ENCODE measurements around the gene MED26.

MED26 gene

DNA sequence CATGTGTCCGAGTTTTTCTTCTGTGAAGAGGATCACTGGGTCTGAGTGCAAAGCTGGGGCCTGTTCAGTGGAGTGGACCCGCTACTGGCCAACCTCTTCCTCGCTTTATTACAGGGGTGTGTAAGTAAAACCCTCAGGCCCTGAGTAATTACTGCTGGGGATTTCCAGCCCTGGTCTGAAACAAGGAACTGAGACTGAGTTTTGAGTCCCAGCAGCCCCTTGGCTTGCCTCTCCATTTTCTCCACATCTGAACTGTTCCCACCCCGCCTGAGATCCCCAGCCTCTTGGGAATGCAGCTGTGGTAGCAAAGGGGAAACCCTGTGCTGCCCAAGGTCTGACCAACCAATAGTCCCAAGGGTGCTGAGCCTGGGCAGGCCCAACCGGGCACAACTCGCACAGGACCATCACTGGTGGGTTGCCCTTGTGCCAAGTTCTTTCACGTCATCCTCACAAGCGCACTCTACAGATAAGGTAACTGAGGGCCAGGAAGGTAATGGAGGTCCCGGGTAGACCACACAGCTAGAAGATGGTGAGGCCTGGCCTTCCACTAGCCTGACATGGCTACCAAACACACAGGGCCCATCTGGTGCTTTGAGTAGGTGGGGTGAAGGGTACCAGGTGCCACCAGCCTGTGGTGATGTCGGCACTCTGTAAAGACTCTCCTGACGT, 42.1 kb downstream of the MED26 start:
- TF ChIP-seq GATA1 (IDR thresholded peaks at IDR 0.05; ENCODE audit: low read depth, low read length), result no peak
- no peak for TF ChIP-seq POLR2A (IDR thresholded peaks at IDR 0.05; ENCODE audit: low read length)
- no peak for DNase-seq

DNA sequence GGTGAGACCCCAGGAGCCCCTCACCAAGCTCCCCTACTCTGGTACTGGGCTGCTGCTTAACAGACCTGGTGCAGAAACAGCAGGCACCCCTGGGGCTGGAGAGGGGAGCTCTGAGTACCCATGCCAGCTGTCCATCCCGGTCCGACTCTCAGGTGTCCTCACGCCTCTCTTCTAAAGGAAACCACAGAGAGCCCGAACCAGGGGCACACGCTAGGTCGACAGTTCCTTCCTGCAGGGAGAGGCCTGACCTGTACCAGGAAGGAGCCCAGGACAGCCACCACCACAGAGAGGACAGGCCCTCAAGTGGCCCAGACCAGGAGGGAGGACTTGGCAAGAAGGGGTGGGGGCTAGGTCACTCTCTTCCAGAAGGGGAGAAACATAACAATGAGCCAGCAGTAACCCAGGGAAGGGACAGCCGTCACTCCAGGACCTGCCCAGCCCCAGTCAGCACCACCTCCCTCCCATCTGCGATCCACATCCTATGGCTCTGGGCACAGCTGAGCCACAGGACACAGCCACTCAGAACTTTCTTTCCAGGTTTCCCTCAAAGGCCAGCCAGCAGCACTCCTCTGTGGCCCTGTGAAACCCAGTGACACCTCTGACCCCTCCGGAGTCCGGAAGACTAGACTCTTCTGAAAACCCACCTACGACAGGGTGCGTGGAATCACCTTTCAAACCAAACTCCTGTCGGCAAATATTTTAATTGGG, 42.8 kb downstream of the MED26 start:
- no peak for DNase-seq
- TF ChIP-seq GATA1 (IDR thresholded peaks at IDR 0.05; ENCODE audit: low read depth, low read length) (no peak), POLR2A (IDR thresholded peaks at IDR 0.05; ENCODE audit: low read length) (no peak)

DNA sequence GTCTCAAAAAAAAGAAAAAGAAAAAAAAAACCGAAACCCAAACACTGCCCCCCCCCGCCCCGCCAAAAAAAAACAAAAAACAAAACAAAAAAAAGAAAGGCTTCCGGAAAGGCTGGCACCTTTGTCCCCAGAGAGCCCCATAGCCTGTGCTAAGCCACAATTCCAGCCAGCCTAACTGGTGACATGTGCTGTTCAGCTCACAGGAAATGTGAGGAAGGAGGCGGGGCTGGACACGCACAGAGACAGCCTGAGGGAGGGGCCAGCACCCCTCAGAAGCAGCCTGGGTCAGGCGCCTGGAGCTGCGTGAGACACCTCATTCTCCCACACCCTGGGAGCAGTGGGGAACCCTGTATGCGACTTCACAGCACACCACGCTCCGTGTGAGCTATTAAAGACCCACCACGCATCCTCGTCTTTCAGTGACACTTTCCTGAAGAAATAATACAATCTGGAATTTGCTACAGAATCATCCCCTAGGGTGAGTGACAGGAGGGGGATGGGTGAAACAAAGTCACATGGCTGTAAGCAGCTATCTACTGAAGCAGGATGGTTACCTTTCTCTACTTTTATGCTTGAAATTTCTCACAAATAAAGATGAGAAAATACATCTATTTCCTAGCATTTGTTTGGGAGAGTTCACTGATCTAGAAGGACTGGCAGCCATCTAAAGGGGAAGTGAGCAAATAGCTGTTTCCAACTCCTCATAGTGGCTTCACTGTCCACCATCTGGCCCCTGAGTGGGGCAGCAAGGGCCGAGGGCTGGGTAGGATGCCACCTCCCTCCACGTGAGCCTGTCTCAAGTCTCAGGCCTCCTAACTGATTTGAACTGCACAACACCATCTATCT, 43.5 kb downstream of the MED26 start:
- TF ChIP-seq POLR2A (IDR thresholded peaks at IDR 0.05; ENCODE audit: low read length) (peak; percentile 32), GATA1 (IDR thresholded peaks at IDR 0.05; ENCODE audit: low read depth, low read length) (no peak)

DNA sequence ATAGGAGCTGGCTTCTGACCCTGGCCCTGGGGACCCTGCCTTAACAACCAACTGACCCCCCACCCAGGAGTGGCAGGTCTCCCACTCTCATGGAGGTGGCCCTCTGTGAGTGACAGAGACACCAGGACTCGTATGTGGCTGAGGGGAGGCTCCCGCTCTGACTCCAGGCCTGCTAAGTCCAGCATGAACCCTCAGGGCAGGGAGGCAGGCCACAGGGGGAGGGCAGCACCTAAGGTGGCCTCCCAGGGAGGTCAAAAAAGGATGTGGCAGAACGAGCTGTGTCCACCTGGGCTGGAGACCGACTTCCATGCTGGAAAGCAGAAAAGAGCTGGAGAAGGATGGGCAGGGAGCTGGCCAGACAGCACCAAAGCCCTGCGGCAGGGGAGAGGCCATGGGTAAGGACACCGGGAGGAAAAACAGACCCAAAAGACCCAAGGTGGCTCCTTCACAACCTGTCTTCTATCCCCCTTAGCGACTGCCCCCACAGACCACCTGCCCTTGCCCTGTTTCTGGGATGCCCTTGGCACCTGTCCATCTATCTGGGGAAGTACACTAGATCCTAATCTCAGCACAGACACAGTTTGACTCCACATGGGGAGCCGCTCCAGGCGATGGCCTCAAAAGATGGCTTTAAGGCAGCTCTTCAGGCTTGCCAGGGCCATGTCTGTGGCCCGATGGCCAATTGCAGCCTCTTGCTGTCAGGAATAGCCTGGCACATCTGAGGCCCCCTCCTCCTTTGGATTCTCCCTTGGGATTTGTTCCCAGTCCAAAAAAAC, 45.3 kb downstream of the MED26 start:
- no peak for DNase-seq
- no peak for TF ChIP-seq GATA1 (IDR thresholded peaks at IDR 0.05; ENCODE audit: low read depth, low read length)

More for the DNA sequence above, 43.5 kb downstream of the MED26 start:
- DNase-seq, result peak; percentile 73 to 76

DNA sequence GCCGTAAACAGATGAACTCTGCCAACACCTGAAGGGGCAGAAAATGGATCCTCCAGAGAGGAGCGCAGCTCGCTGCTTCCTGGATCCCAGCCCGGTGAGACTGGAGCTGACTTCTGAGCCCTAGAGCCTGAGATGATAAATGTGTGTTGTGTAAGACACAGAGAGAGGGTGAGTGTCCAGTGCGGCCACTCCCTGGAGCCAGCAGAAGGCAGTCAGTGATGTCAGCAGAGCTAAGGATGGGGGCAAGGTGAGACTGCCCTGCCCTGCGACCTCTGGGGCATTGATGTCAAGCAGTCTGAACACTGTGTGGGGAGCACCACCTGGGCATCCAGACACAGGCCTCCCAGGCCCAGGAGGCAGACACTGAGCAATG, 46.0 kb downstream of the MED26 start:
- no peak for DNase-seq
- TF ChIP-seq GATA1 (IDR thresholded peaks at IDR 0.05; ENCODE audit: low read depth, low read length), result no peak
- no peak for TF ChIP-seq POLR2A (IDR thresholded peaks at IDR 0.05; ENCODE audit: low read length)

DNA sequence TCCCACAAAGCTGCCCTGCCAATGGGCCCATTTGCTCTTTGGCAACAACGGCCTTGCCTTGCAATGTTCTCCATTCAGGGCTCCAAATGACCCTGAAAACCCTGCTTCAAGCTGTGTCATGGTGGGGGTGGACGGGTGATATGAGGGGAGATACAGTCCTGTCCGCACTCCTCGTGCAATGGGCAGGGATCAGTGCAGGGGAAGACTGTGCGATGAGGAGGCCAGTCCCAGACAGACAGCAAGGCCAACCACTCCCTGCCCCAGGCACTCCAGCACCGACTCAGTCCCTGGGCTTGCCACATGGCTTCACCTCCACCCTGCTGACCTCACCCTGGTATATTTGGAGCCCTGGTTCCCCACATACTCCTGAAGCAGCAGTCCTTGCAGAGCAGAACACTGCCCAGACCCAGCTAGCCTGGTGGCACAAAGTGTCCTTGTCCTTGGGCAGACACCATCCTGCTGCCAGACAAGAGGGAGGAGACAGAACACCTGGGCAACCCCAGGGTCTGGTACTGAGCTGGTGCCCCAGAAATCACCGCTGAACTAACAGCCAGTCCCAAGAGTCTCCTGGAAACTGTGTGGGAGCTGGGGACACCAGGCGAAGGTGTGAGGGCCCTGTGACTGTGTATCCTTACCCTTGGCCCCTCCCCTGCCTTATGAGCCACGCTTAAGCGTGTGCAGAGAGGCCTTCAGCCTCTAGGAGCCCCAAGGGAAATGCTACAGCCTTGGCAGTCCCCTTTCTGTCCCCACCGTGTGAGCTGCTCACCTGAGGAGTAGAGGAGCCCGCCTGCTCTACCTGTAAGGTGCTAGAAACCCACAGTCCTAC, 46.6 kb downstream of the MED26 start:
- TF ChIP-seq POLR2A (IDR thresholded peaks at IDR 0.05; ENCODE audit: low read length) (no peak), GATA1 (IDR thresholded peaks at IDR 0.05; ENCODE audit: low read depth, low read length) (no peak)
- peak; percentile 19 to 27 for DNase-seq

DNA sequence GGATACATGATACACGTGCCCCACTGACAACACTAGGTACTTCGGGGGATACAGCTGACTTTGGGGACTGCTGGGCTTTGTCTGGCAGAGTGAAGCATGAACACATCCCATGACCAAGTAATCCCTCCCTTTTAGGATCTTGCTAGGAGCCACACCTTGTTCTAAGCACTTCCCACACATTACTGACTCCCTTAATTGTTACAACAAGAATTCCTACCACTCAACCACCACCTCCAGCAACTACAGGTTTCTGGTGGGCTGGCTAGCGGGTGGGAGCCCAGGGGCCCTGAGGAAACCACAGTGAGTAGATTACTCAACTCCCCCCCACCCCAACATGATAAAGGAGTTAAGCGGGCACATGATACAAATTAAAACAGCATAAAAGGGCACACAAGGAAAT, 48.6 kb downstream of the MED26 start:
- no peak for TF ChIP-seq GATA1 (IDR thresholded peaks at IDR 0.05; ENCODE audit: low read depth, low read length)
- no peak for TF ChIP-seq POLR2A (IDR thresholded peaks at IDR 0.05; ENCODE audit: low read length)
- no peak for DNase-seq

DNA sequence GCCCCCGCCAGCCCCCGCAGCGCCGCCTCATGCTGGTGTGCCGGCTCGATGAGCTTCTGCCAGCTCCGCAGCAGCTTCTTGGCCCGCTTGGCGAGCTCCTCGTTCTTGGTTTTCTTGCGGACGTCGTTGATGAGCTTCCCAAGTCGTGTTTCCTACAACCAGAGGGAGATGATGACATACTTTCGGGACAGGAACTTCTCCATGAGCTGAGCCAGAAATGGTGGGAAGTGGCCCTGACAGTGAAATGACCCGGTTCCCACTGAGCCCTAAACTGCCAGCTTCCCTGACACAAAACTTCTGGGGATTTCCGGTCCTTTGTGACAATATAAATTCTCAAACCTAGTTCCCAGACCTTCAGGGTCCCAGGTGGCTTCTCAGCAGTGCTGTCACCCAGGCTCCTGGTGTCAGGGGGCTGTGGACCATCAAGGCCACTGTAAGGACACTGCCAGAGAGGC, 50.4 kb downstream of the MED26 start:
- TF ChIP-seq POLR2A (IDR thresholded peaks at IDR 0.05; ENCODE audit: low read length) (no peak), GATA1 (IDR thresholded peaks at IDR 0.05; ENCODE audit: low read depth, low read length) (no peak)
- DNase-seq, result no peak

DNA sequence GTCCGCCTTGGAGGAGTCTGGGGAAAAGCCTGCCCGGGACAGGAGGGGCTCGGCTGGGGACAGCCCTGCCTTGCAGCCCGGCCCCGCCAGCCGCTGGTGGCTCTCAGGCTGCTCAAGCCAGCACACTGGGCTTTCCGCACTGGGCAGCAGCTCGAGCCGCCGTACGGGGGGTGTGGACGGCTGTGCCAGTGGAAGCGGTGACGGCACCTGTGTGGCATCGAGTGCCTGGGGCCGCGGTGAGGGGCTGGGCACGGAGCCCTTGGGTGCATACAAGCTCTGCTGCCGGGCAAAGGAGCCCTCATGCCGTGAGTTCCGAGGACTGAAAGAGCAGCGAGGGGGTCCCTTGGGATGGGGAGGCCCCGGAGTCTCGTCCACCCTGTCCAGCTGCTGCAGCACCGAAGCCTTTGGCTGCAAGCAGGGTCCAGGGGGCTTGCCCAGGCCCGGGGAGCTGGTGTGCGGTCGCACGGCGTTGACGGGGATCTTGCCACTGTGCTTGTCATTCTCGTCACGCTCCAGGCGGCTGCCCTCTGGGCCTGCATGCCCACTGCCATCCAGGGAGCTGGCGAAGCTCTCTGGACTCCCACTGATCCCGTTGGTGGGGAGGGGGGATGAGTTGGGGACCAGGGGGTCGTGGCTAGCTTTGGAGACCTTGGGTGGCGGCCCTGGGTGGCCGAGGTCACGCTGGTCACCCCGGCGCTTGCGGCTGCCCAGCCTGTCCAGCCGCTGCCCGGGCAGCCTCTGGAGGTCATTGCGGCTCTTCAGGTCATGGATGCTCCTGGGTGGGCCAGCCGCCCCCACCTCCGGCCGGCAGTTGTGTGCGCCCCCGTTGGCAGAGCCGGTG, 51.1 kb downstream of the MED26 start:
- no peak for TF ChIP-seq POLR2A (IDR thresholded peaks at IDR 0.05; ENCODE audit: low read length)
- TF ChIP-seq GATA1 (IDR thresholded peaks at IDR 0.05; ENCODE audit: low read depth, low read length), result no peak
- no peak for DNase-seq

DNA sequence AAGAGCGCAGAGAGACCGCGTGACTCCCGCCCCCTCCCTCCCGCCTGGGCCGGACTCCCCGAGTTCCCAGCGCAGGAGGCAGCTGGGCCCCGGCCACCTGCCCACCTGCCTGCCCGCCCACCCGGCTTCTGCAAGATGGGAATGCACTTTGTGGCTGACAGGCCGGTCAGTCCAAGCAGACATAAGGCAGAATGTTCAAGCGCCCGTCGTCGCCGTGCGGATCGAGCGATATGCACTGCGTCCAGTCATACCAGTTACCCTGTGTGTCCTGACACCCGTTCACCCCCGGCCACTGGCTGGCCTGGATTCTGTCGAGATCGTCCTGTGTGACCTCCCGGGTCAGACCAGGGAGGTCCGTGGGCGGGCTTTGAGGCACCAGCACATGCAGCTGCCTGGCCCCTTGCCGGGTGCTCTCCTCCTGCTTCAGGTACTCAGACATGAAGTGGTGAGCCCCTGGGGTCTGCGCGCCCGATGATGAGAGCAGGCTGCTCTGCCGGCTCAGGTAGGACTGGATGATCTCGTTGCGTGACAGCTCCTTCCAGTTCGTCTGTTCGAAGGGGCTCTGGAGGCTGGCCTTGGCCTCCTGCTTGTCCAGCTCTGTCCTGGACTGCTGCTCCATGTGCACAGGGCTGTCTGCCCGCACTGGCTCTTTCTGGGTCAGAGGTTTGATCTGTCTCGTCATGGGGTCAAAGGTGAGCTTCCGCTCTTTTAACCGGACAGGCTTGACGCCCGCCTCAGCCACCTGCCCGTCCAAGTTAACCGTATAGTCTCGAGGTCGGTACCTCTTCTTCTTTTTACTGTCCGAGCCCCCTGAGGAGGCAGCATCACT, 51.9 kb downstream of the MED26 start:
- no peak for DNase-seq

DNA sequence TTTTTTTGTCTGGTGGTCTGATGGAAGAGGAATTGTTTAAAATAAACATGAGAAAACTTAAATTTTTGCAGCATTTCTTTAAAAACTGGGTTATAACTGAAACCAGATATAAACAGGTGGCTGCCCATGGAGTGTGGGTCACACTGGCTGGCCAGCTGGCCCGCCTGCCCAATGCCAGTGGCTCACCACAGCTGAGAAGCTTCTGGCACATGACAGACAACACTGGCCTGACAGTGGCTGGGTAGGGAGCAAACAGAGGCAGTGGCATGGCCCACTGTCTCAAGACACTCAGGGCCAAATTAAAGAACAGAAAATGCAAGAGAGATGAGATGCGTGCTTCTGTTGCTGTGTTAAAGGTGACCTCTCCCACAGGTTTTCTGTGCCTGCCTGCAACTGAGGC, 52.7 kb downstream of the MED26 start:
- no peak for DNase-seq
- TF ChIP-seq GATA1 (IDR thresholded peaks at IDR 0.05; ENCODE audit: low read depth, low read length) (no peak), POLR2A (IDR thresholded peaks at IDR 0.05; ENCODE audit: low read length) (no peak)

More for the DNA sequence above, 51.9 kb downstream of the MED26 start:
- TF ChIP-seq POLR2A (IDR thresholded peaks at IDR 0.05; ENCODE audit: low read length) (no peak), GATA1 (IDR thresholded peaks at IDR 0.05; ENCODE audit: low read depth, low read length) (no peak)

Measured in erythroblast (primary cell).